ENCODE results near the gene FMNL3.
A peak's percentile ranks its signal among the peaks of the same experiment; 100 is the strongest.

Gene FMNL3

GRCh38 chr12:49678711-49679110 is 28.5 kb downstream of the FMNL3 start:
- DNase-seq (ENCODE audit: low read depth in 2 of 2): no peak

- DNase-seq (ENCODE audit: low read depth in 2 of 2): no peak
These were observed 32.1 kb downstream of the FMNL3 start for GRCh38 chr12:49675137-49675536.

- no peak for DNase-seq (ENCODE audit: low read depth in 2 of 2)
These were observed 32.8 kb downstream of the FMNL3 start for GRCh38 chr12:49674318-49674981.

DNA sequence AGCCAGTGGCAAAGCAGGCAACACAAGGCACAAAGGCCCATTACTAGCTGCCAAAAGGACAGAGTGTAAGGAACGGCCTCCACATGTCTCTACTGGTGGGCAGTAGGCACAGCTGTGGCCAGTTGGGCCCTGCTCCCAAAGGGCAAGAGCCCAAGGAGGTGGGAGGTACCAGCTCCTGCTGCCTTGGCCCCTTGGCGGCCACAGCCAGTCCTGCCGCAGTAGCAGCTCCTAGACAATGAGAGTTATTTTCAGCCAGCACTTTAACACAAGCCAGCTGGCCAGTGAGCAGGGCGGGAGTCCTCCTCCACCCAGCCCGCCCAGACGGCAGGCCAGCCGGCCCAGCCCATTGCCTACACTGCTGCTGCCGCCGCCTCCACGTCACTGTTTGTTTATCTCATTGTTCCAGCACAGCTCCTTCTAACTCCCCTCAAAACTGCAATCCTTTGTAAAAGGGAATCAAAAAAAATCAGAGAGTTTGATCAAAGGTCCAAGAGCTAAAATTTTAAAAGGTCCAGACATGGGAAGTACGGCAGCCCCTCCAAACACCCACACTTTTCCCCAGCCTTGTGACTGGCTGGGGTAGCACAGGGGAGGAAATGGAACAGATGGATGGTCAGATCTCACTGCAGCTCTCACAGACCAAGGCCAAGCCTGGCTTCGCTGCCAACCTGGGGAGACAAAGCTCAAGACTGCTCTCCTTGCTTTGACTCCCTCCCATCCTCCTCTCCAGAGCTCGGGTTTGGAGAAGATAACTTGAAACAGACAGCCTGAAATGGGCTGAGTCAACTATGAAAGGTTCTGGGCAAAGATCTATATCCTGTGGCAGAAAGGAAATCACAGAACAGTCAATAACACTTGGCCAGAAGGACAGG is 33.5 kb downstream of the FMNL3 start:
- DNase-seq (ENCODE audit: low read depth in 2 of 2): no peak

- no peak for DNase-seq (ENCODE audit: low read depth in 2 of 2)
These were observed 34.6 kb downstream of the FMNL3 start for GRCh38 chr12:49672301-49673217.

- peak; percentile 35 to 39 for DNase-seq (ENCODE audit: low read depth in 2 of 2)
These were observed 36.0 kb downstream of the FMNL3 start for GRCh38 chr12:49671031-49671765.

DNA sequence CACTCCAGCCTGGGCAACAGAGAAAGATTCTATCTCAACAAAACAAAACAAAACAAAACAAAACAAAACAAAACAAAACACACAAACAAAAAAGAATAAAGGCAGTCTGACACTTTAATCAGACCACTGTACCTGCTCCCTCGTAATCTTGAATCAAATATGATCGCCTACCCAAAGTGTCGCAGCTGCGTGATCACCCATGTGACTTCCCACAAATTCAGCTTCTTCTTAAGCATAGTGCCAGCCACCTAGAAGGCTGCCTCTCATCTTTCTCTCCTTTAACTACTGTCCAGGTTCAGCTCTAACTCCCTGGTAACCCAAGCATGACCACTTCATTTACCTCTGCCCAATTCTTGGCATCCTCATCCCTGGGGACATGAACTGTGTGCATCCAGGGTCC is 37.4 kb downstream of the FMNL3 start:
- DNase-seq (ENCODE audit: low read depth in 2 of 2): no peak

GRCh38 chr12:49667325-49668090 is 39.7 kb downstream of the FMNL3 start:
- no peak for DNase-seq (ENCODE audit: low read depth in 2 of 2)

GRCh38 chr12:49666176-49666575 is 41.0 kb downstream of the FMNL3 start:
- no peak for DNase-seq (ENCODE audit: low read depth in 2 of 2)

DNA sequence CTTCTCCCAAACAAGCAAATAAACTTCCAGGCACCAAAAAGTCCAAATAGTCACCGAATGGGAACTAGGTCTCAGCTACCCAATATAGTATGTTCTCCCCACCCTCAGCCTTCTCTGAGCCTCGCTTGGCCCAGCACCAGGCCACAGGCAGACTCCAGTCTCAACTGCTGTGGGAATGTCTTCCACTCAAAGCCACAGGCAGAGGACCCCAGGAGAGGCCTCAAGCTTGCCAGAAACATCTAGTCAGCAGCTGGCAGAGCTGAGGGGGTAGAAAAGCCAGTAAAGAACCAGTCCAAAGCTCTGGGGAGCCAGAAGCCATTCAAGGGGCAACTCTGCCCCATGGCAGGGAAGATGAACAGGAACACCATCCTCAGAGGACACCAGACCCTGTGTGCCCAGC is 41.8 kb downstream of the FMNL3 start:
- no peak for DNase-seq (ENCODE audit: low read depth in 2 of 2)

GRCh38 chr12:49664591-49665239 is 42.5 kb downstream of the FMNL3 start:
- DNase-seq (ENCODE audit: low read depth in 2 of 2): no peak

DNA sequence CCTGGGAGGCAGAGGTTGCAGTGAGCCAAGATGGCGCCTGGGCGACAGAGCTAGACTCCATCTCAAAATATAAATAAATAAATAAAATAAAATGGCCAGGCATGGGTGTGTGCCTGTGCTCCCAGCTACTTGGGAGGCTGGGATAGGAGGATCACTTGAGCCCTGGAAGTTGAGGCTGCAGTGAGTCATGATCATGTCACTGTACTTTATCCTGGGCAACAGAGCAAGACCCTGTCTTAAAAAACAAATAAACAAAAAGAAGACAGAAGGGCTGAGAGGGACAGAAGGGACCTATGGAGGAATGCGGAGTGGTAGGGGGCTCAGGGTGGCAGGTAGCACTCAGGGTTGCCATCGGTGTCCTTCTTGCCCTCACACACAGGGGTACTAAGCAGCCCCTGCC is 43.0 kb downstream of the FMNL3 start:
- no peak for DNase-seq (ENCODE audit: low read depth in 2 of 2)

GRCh38 chr12:49662998-49663843 is 44.0 kb downstream of the FMNL3 start:
- DNase-seq (ENCODE audit: low read depth in 2 of 2): peak; percentile 44 to 60

DNA sequence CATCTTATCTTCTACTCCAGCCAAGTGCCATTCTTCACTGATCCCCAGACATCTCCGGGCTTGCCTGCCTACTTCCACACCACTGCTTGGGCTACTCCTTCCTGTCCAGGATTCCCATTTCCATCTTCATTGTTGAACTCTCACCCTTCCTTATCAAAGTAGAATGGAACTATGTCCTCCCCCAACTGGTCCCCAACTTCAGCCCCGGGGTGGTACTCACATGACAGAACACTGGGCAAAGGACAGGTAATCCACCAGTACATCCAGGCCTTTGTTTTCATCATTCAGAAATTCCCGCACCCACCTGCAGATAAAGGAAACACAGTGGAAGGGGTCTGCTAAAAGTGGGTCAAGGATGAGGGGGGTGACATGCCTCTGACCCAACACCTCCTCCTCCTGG is 45.5 kb downstream of the FMNL3 start:
- no peak for DNase-seq (ENCODE audit: low read depth in 2 of 2)

DNA sequence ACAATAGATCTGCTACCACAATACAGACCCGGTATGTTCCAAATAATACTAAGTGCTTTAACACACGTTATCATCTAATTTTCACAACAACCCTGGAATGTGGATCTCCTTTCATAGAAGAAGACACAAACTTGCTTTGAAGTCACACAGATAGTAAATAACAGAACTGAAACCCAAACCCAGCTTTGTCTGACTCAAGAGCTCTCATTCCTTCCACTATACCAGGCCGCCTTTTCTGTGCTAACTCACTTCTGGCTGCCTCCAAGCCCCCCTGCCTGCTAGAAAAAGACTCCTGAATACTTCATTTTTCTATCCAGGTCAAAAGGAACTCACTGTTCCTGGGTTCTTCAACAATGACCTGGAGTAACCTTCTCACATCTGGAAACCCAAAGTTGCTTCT is 46.0 kb downstream of the FMNL3 start:
- no peak for DNase-seq (ENCODE audit: low read depth in 2 of 2)

DNA sequence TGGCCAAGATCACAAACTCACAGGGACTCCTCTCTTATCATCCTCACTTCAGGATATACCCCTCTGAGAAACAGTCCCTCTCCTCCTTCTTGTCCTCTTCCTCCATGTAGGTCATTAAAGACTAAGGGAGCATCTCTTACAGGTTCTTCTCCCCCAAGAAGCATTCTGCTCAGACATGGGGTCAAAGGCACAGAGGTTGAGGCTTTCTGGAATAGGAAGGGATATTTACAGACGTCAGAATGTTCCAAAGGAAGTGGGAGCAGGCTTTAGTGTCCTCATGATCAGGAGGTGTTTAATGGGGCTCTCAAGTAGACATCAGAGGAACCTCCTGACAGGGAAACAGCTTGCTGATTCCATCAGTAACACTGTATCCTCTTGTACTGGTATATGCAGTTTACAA is 47.5 kb downstream of the FMNL3 start:
- no peak for DNase-seq (ENCODE audit: low read depth in 2 of 2)

GRCh38 chr12:49658276-49658675 is 48.9 kb downstream of the FMNL3 start:
- DNase-seq (ENCODE audit: low read depth in 2 of 2): no peak

DNA sequence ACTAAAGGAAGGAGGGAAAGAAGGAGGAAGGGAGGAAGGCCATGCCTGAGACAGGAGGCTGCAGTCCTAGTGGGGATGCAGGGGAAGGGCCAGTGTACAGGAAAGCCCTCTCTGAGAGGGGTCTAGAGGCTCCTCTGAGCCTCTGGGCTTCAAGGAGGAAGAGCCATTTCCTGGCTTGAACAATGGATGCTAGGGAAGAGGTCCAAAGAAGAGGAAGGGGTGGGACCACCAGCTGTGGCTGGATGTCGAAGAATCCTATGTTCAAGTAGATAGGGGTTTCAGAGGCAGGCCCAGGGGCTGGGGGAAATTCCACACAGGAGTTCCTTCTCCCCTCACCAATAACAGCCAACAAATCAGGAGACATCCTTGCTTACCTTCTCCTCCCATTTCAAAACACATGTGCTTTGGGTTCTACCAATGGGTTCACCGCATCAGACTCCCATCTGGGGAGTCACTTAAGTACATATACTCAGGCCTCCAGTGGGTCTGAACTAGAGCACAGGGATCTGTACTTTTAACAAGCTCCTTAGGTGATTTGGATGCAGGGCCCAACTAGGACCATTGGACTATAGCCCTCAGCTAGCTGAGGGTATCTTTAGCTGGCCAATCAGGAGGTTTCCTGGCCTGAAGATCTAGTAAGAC is 51.5 kb downstream of the FMNL3 start:
- DNase-seq (ENCODE audit: low read depth in 2 of 2): no peak

DNA sequence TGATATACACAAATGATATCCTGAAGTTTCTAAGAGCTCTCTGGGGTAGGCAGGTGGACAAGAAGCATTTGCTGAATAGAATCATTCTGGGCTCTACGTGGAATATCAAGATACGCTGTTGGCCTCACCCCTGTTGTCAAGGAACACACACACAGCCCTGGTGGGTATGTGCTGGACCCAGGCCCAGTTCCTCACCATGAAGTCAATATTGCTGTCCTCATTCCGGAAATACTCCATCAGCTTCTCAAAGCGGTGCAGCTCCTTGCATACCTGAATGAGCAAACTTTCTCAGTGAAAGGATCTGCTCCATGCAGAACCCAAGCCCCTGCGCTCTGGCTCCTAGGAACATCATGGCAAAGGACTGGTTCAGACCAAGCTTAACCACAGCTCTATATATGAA is 52.5 kb downstream of the FMNL3 start:
- no peak for DNase-seq (ENCODE audit: low read depth in 2 of 2)
